KOPT-K1 (cell line): Measurements from ENCODE around the gene EIF5A.

Source experiments
- H3K27ac ChIP-seq: fragments of 200-600 bp; sonication (generic); 2 replicates; pipeline ENCODE4 v1.5.1; 2016; ENCODE audit warnings: antibody characterized with exemption, mild to moderate bottlenecking, low read depth, low read length; ENCODE audit not compliant: poor library complexity, severe bottlenecking
- H3K36me3 ChIP-seq: fragments of 200-600 bp; sonication (generic); 2 replicates; pipeline ENCODE4 v1.5.1; 2017; ENCODE audit warnings: antibody characterized with exemption, mild to moderate bottlenecking, low read length, moderate library complexity; ENCODE audit not compliant: insufficient read depth
- H3K9me3 ChIP-seq: fragments of 200-600 bp; sonication (generic); 2 replicates; pipeline ENCODE4 v1.5.1; 2017; ENCODE audit warnings: antibody characterized with exemption, low read length, mild to moderate bottlenecking; ENCODE audit not compliant: insufficient read depth, poor library complexity, severe bottlenecking

The EIF5A gene

GRCh38 chr17:7314719-7315569, 7.5 kb downstream of the EIF5A start, which contains the start of gene GPS2:
Gene GPS2, minus strand, starts transcription at chr17:7315360. Its CDS starts 308 bp downstream, at chr17:7315052.
- no peaks in the 10 kb centered on the region for H3K9me3 ChIP-seq
- peaks cover 73% of the 10 kb centered on the region for H3K36me3 ChIP-seq
- peak within 1 kb of the TSS; percentile 78 for H3K27ac ChIP-seq

GRCh38 chr17:7315570-7316235, 8.3 kb downstream of the EIF5A start:
- peak overlapping the region; percentile 78 for H3K27ac ChIP-seq
- H3K9me3 ChIP-seq: no peaks in the 10 kb centered on the region
- peaks cover 73% of the 10 kb centered on the region for H3K36me3 ChIP-seq

GRCh38 chr17:7317161-7317803, 9.9 kb downstream of the EIF5A start:
- Histone ChIP-seq H3K27ac (no peak overlapping the region), H3K9me3 (no peaks in the 10 kb centered on the region), H3K36me3 (peaks cover 73% of the 10 kb centered on the region)

GRCh38 chr17:7318121-7318860, 10.9 kb downstream of the EIF5A start:
- H3K36me3 ChIP-seq: peaks cover 73% of the 10 kb centered on the region
- H3K27ac ChIP-seq: no peak overlapping the region
- no peaks in the 10 kb centered on the region for H3K9me3 ChIP-seq

GRCh38 chr17:7321466-7321865, 14.0 kb downstream of the EIF5A start:
- H3K27ac ChIP-seq: no peak overlapping the region
- peaks cover 89% of the 10 kb centered on the region for H3K36me3 ChIP-seq
- H3K9me3 ChIP-seq: no peaks in the 10 kb centered on the region

GRCh38 chr17:7322520-7323194, 15.2 kb downstream of the EIF5A start:
- no peak overlapping the region for H3K27ac ChIP-seq
- no peaks in the 10 kb centered on the region for H3K9me3 ChIP-seq
- H3K36me3 ChIP-seq: peaks cover 86% of the 10 kb centered on the region

GRCh38 chr17:7323731-7324437, 16.5 kb downstream of the EIF5A start:
- H3K27ac ChIP-seq: no peak overlapping the region
- no peaks in the 10 kb centered on the region for H3K9me3 ChIP-seq
- peaks cover 74% of the 10 kb centered on the region for H3K36me3 ChIP-seq

- no peak overlapping the region for H3K27ac ChIP-seq
- peaks cover 71% of the 10 kb centered on the region for H3K36me3 ChIP-seq
- no peaks in the 10 kb centered on the region for H3K9me3 ChIP-seq
These were observed 17.0 kb downstream of the EIF5A start for GRCh38 chr17:7324438-7324779.

- Histone ChIP-seq H3K27ac (no peak overlapping the region), H3K9me3 (no peaks in the 10 kb centered on the region), H3K36me3 (peaks cover 70% of the 10 kb centered on the region)
These were observed 17.7 kb downstream of the EIF5A start for GRCh38 chr17:7325031-7325528.

GRCh38 chr17:7326186-7326585, 18.8 kb downstream of the EIF5A start:
- H3K9me3 ChIP-seq: no peaks in the 10 kb centered on the region
- no peak overlapping the region for H3K27ac ChIP-seq
- peaks cover 59% of the 10 kb centered on the region for H3K36me3 ChIP-seq

- H3K27ac ChIP-seq: no peak overlapping the region
- peaks cover 50% of the 10 kb centered on the region for H3K36me3 ChIP-seq
- no peaks in the 10 kb centered on the region for H3K9me3 ChIP-seq
These were observed 19.6 kb downstream of the EIF5A start for GRCh38 chr17:7327056-7327455.

- H3K27ac ChIP-seq: no peak overlapping the region
- no peaks in the 10 kb centered on the region for H3K9me3 ChIP-seq
- peaks cover 45% of the 10 kb centered on the region for H3K36me3 ChIP-seq
These were observed 20.1 kb downstream of the EIF5A start for GRCh38 chr17:7327501-7327900.

GRCh38 chr17:7328009-7328408, 20.6 kb downstream of the EIF5A start:
- Histone ChIP-seq H3K9me3 (no peaks in the 10 kb centered on the region), H3K27ac (peak overlapping the region; percentile 89), H3K36me3 (peaks cover 40% of the 10 kb centered on the region)
